ENCODE measurements around the gene DLG1.
A peak's percentile ranks its signal among the peaks of the same experiment; 100 is the strongest.
"Not testable (repeated sequence)": the region's sequence is repeated elsewhere in the genome, so short reads cannot be mapped to it uniquely, and the experiment has no call there.

Gene DLG1

GRCh38 chr3:197242784-197243432 is 55.5 kb downstream of the DLG1 start:
- DNase-seq (ENCODE audit: low spot score), result no peak

DNA sequence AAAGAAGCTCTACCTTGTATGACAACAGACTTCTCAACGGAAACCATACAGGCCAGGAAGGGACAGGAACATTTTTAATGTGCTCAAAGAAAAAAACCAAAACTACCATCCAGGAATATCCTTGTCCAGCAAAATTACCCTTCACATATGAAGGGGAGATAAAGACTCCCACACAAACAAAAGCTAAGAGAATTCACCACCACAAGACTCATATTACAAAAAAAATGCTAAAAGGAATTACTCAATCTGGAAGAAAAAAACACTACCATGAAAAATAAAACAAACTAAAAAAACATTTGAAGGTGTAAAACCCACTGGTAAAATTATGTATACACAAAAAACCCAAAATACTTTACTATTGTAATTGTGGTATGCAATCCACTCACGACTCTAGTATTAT is 57.2 kb downstream of the DLG1 start:
- DNase-seq (ENCODE audit: low spot score), result no peak

GRCh38 chr3:197239857-197240256 is 58.6 kb downstream of the DLG1 start:
- no peak for DNase-seq (ENCODE audit: low spot score)

DNA sequence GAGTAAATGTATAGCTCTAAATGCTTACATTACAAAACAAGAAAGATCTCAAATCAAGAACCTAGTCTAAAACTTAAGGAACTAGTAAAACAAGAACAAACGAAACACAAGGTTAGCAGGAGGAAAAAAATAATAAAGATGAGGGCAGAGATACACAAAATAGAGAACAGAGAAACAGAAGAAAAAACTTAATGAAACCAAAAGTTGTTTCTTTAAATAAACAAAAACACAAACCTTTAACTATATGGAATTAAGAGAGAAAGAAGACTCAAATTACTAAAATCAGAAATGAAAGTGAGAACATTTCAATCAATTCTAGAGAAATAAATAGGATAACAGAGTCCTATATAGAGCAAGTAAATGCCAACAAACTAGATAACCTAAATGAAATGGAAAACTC is 59.6 kb downstream of the DLG1 start:
- no peak for DNase-seq (ENCODE audit: low spot score)

- DNase-seq (ENCODE audit: low spot score), result no peak
These were observed 60.5 kb downstream of the DLG1 start for GRCh38 chr3:197237897-197238296.

GRCh38 chr3:197236362-197236761 is 62.0 kb downstream of the DLG1 start:
- DNase-seq (ENCODE audit: low spot score), result no peak

- no peak for DNase-seq (ENCODE audit: low spot score)
These were observed 63.2 kb downstream of the DLG1 start for GRCh38 chr3:197234947-197235914.

- no peak for DNase-seq (ENCODE audit: low spot score)
These were observed 67.1 kb downstream of the DLG1 start for GRCh38 chr3:197231321-197231720.

DNA sequence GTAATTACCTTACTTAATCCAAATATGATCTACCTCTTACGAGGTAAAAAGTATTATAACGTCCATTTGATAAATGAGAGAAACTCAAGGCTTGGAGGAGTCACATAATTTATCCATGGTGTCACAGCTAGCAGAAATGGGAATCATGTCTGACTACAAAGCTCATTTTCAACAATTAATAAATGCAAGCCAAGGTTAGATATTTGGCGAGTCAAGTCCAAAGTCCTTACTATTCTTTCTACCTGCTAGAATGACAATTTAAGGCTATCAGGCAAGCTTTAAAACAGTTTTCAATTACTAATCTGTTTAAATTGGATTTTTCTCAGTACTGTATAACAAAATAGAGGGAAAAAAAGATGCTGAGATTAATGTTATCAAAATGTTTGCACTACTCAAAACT is 68.6 kb downstream of the DLG1 start:
- DNase-seq (ENCODE audit: low spot score), result no peak

- DNase-seq (ENCODE audit: low spot score), result no peak
These were observed 69.2 kb downstream of the DLG1 start for GRCh38 chr3:197229178-197229577.

DNA sequence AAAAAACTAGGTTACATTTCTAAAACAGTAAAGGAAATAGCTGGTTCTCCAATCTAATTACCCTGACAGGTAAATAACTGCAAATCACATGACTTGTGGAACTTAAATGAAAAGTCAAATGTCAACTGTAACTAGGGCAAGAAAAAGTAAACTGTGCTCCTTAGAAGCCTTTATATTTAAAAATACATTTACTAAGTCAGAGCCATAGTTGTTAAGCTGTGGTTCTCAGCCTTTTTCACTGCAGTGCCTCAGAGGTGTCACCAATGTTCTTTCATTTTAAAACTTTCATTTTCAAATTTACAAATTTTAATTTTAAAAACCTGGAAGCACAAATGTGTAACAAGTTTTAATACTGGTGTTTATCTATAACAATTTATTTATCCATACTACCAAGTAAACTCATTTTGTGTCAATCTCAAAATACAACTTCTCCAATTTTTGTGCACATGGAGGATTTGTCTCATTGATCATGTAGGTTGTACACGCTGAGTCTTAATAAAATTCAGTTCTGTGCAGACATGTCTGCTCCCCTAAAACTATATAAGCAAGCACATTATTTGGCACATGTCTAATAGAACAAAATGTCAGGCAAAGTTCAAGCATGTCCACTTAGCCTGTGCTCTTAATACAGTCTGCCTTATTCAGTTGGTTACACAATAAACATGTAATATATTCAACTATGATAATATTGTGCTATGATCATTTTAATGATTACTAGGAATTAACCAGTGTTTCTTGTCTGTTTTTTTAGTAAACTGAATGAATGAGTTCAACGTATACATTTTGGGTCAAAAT is 70.4 kb downstream of the DLG1 start:
- no peak for DNase-seq (ENCODE audit: low spot score)

- no peak for DNase-seq (ENCODE audit: low spot score)
These were observed 72.2 kb downstream of the DLG1 start for GRCh38 chr3:197226179-197226578.

DNA sequence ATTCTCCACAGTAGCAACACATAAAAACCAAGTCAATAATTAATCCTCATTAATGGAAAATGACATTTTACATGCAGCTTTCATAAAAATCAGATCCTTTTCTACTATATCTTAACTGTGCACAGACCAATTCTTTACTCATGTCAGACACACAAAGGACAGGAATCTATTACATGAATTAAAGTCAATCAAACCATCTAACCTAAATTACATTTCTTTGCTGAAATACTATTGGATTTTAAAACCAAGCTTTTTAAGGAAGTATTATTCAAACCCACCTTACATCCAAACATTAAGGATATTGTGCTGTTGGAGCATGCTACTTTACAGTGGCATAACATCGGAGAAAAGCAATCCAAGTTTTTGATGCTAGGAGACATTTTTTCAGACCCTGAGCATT is 72.8 kb downstream of the DLG1 start:
- no peak for DNase-seq (ENCODE audit: low spot score)

- peak; percentile 80 for DNase-seq (ENCODE audit: low spot score)
These were observed 74.4 kb downstream of the DLG1 start for GRCh38 chr3:197224034-197224444.

GRCh38 chr3:197222937-197223370 is 75.5 kb downstream of the DLG1 start:
- DNase-seq (ENCODE audit: low spot score), result no peak

DNA sequence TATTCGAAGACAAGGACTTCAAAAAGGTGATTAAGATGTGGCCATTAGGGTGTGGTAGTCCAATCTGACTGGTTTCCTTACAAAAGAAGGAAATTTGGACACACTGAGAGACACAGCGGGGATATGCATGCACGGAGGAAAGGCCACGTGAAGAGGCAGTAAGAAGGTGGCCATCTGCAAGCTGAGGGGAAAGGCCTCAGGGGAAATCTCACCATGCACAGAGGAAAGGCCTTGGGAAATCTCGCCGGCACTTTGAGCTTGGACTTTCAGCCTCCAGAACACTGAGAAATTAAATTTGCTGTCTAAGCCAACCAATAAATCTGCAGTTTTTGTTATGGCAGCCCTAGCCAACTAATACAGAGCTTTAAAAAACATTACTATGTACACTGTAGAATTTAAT is 78.8 kb downstream of the DLG1 start:
- no peak for DNase-seq (ENCODE audit: low spot score)

GRCh38 chr3:197218210-197218609 is 80.2 kb downstream of the DLG1 start:
- DNase-seq (ENCODE audit: low spot score), result no peak

DNA sequence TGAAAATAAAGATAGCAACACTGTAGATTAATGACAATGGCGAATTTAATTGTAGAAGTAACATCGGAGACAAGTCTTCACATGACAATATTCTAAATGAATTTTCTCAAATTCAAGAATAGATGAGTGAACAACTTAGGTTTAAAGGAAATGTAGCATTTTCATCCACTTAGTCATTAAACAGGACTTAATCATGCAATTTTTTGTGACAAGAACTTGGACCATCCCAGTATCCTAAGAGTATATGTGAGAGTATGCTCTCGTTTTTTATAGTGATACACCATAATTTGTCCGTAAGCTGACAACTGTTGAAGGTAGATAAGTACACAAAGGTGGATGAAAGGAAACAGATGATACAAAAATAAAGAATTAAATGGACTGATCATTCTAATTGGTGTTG is 81.5 kb downstream of the DLG1 start:
- DNase-seq (ENCODE audit: low spot score), result no peak

DNA sequence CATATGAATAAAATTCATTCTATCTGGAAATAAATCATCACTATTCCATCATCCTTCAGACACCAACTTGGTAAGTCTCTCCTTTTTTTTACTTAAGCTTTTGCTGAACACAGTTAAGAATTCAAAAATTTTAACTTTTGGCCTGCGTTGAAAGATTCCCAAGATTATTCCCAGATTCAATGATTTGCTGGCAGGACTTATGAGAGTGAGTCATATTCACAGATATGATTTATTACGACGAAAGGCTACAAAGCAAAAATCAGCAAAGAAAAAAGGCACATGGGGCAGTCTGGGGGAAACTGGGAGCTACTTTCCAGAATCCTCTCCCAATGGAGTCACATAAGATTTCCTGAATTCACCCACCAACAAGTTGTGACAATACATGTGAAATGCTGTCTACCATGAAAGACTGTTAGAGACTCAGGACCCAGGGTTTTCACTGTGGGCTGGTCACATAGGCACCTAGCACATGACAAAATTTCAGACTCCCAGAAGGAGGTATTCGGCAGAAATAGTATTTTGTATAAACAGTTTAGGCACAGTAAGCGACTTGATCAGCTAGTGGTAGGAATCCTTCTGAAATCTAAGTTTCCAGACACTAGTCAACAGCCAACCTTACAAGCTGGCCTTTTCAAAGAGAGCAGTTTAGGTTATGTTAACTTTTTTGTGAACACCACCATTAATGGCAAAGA is 82.1 kb downstream of the DLG1 start:
- DNase-seq (ENCODE audit: low spot score), result no peak

DNA sequence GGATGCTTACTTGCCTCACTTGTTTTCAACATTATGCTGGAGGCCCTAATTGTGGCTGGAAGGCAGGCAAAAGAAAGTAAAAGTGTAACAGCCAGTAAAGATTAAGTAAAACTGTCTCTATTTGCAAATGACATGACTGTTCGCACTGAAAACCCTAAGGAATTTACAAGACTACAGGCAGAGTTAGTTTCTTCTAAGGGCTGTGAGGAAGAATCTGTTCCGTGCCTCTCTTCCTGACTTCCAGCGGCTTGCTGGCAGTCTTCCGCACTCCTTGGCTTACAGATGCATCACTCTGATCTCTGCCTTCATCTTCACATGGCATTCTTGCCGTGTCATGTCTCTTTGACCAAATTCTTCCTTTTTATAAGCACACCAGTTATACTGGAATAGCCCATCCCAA is 86.1 kb downstream of the DLG1 start:
- DNase-seq (ENCODE audit: low spot score), result no peak

- not testable (repeated sequence) for DNase-seq (ENCODE audit: low spot score)
These were observed 86.7 kb downstream of the DLG1 start for GRCh38 chr3:197211698-197212097.
